Measurements from ENCODE around the gene TFEB.

The TFEB gene

DNA sequence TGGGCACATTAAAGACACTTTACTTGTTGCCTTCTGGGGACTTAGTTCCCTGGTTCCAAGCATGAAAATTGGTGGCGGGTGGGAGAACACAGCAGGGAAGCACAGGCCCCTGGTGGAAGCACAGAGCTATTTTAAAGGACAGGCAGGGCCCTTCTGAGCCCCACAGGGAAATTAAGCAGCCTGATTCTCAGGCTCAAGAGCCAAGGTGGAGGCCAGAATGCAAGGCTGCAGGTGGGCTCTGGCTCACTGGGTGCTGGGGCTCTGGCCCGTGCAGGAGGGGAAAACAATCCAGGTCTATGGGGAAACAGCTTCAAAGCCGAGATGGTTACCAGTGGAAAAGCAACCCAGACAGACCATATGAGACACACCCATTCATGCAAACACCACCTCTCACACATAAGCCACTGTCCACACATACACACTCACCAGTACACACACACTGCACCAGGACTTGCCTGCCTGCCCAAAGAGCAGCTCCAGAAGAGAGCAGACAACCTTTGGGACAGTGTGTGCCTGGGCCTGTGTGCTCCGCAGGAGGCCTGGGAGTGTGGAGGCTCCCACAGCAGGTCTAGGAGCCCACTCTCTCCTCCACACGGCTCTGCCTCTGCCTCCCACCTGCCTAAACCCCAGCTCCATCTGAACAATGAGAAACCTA lies 30.6 kb downstream of the TFEB start:
- DNase-seq = no peak

DNA sequence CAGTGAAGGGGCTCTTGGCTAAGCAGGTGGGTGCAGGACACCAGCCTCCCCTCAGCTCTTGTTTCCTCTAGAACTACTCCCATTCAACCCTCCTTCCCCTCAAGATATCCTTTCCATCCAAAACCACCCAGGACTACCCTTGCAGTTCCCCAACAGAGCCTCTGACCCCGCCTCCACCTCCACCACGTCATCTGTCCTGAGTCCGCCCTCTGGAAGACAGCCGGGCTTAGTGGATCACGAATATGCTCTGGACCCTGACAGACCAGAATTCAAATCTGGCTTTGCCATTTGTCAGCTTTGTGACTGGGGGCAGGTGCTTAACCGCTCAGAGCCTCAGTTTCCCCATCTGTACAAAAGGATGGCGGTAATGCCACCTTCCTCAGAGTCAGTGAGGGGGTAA lies 31.4 kb downstream of the TFEB start:
- DNase-seq = no peak

DNA sequence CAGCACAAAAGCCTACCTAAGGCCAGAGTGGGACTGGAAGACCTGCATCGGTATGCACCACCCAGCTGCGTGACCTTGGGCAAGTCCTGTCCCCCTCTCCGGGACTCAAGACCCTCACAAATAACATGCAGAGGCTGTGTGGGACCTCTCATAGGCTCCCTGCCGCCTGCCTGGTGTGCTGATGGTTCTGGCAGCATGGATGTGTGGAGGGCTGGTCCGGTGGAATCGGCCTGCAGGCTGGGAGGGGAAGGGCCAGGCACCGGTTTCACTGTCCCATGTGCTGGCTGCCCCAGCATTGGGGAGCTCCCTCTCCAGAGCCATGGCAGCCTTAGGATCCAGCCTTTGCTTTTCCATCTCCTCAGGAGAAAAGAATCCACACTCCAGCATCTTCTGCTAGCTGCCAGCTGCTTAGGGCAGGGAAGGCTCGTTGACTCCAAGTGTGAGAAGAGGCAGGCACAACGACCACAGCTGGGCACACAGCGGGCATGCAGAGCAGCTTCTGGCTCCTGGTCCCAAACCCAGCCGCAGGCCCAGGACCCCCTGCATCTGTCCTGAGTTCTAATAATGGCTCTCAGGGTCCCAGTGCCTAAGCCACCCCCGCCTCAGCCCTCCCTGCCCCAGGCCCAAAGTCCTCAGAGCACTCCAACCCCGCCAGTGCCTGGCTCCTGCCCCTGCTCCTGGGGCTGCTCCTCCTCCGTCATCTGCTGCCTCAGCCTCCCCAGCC lies 32.5 kb downstream of the TFEB start:
- no peak for DNase-seq

DNA sequence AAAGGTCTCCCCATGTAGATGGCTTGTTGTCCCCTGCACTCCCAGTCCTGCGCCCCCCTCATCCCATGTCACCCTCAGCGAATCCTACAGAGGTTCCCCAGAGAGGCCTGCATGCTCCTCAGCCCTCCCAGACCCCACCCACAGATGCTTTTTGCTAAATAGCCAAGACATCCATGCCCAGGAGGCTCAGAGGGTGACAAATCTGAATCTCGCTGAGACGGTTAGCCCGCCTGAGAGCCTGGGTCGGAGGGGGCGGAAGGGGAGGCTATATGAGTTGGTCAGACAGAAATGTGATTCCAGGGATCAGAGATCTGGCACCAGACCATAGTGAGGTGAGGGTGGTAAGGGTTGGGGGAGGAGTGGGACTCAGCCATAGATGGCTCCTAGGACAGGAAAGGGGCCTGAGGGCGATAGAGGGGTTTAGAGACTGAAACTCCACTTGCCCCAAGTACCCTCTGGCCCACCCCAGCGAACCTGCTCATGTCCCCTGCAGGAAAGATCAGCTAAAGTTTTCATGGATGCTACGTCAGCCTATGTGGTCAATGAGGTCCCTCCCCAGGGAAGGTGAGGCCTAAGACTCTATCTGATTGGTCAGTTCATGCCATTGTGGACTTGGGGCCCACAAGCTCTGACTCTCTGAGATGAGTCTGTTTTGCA lies 33.2 kb downstream of the TFEB start:
- DNase-seq = no peak

DNA sequence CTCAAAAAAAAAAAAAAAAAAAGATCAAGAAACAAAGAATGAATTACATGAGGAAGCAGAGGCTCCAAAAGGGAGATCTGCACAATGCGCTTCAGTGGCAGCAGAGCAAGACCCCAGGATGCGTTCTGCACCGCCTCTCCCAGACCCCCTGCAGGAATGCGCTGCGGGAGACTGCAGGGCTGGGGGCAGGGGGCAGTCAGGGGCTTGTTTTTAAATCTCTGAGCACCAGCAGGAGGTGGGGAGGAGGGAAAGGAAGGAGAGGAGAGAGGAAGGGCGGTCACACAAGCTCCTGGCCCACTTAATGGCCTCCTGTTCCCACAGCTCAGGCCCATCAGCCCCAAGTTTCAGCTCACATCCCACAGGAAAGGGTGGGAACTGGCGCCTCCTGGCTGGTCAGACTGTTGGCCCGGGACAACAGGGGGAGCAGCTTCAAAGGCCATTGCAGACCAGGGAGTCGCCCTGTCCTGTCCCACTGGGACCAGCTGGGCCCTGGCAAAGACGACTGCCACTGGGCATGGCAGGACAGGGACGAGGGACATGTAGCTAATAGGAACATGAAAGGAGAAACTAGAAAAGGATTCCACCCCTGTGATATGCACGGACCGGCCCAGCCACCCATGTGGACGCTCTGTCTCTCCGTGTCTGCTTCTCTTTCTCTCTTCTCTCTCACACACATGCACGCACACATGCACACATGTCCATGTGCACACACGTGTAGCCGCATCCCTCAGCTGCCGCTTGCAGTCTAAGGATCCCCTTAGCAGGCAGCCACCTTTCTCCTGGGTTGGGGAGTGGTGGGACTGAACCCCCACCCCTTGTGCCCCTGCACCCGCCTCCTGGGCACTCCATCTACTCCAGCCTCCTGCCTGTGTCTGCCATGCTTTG lies 34.7 kb downstream of the TFEB start:
- DNase-seq = no peak

DNA sequence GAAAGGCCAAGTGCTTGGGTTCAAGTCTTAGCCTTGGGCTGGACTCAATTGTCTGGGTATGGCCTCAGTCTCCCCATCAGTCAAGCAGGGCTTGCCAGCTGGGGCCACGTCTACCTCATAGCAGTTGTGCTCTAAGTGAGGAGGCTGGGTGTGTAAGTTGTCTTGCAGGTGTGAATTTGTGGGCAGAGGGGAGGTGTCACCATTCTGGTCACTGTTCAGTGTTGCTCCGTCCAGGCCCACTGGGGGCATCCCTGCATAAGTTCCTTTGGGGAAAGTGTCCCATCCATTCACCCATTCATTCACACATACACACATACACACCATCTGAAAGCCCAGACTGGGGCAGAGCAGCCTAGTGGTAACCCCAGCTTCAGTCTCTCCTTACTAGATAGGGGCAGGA lies 36.3 kb downstream of the TFEB start:
- no peak for DNase-seq

DNA sequence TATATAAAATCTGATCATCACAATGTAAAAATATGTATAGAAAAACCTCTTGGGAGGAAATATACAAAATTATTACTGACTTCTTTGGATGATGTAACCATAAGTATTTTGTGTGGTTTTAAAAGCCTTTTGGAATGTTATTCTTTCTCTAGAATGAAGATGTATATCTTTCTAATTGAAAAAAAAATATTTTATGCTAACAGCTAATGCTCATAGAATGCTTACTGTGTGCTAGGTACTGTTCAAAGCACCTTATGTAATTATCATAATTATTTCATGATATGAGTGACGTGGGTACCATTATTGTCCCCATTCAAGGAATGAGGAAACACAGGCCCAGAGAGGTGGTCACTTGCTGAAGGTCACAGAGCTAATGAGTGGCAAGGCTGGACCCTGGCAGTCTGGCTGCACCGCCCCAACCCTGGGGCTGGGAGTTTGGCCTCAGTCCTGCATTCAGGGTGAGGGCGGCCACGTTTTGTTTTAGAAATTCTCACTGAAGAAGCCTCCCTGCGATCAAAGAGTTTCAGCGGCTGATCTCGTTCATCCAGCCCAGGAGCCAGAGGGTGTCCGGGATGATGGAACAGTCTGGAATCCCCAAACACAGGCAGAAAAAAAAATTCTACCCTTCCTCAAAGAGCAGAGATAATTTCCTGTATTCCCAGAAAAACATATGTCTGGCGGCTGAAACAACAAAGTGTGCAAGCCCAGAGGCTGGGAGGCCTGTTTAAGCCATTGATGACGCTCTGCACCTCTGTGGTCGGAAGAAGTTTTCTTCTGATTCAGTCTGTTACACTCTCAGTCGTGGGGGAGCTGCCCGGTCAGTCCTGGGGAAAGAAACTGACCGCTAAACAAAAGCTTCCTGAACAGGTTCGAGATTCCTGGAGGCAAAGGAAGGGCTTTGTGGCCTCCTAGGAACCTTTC lies 37.3 kb downstream of the TFEB start:
- DNase-seq = no peak

DNA sequence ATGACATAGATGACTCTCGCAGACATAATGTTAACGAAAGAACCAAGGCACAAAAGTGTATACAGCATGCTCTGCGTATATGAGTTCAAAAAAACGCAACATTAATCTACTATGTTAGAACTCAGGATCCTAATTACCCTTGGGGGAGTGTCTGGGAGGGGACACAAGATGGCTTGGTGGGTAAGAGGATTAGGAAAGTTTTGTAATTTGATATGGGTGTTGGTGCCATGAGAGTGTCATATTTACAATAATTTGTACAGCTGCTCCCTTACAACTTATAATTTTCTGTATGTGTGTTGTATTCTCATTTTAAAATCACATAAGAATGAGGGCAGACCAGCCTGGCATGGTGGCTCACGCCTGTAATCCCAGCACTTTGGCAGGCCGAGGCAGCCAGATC lies 38.6 kb downstream of the TFEB start:
- no peak for DNase-seq

DNA sequence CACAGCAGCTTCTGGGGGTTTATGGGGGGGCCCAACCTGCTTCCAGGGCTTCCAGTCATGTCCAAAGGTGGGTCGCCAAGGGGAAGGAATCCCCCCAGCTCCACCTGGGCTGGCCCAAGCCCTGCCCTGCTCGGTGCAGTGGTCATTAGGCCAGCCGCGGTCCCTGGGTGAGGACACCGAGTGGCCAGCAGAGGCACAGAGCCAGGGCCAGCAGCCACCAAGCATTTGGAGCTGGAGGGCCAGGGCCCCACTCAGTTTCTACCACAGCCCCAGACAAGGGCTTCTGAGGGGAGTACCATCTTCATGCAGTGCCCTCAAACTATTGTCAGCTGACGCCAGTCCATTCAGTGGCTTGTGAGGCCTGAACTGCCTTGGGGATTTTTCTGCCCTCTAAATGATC lies 39.6 kb downstream of the TFEB start:
- DNase-seq = no peak

DNA sequence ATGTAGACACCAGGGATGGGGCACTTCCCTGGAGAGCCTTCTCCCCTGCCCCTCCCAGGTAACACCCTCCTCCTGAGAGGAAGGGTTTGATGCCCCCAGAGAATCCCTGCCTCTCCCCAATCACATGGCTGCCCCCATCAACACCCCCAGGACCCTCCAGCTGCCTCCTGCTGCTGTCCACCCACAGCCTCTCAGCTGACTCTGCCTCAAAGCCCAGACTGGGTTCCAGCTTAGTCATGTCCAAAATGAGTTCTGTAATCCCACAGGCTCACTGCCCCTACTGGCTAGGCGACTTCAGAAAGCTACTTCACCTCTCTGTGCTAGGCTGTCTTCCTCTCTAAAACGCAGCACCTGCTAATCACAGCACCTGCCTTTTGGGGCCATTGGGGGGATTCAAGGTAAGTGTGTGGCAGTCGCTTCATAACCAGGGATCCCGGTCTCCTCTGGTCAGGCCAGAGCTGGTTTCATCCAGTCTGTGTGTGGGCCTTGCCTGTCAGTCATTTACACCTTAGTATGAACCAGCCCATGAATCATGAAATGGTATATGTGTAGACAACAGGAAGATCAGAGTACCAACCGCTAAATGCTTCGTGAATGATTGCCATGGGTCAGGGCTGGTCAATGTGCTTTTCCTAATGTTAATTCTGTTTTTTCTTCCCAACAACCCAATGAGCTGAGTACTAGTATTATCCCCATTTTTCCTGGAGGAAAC lies 40.4 kb downstream of the TFEB start:
- no peak for DNase-seq

DNA sequence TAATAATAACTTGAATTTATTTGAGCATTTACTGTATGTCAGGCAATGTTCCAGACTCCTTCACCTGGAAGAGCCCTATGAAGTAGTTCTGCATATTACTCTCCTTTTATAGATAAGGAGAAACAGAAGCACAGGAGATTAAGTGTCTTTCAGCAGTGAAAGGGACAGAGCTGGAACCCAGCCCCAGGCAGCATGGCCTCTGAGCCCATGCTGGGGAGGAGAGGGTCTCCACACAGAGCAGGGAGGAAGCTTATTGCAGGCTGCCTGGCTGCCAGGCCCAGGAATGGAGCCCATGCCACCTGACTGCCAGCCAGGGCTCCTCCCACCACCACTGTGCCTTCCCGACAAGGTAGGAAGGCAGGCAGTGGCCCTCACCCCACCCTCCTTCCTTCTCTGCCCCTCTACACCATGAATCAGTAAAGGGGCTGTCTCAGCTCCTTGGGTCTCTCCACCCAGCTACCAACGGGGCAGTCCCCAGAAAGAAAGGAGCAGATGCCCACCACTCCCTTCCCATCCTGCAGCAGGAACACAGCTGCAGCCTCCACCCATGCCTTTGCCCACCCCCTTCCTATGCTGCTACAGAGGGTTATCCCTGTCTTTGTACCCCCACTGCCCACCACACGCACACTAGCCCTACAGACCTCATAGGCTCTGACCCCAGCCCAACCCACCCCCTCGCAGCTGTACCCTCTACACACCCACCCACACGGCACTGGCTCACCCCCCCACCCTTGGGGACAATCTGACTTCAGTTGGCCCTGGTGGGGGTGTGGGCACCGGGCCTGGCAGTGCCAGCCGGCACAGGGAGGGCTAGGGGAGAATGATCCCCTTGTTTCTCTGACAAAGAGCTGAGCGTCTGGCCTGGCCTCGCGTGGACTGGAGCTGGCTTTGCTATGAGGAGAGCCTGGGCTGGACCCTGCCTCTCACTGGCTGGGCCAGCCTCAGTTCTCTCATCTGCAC lies 41.8 kb downstream of the TFEB start:
- no peak for DNase-seq

DNA sequence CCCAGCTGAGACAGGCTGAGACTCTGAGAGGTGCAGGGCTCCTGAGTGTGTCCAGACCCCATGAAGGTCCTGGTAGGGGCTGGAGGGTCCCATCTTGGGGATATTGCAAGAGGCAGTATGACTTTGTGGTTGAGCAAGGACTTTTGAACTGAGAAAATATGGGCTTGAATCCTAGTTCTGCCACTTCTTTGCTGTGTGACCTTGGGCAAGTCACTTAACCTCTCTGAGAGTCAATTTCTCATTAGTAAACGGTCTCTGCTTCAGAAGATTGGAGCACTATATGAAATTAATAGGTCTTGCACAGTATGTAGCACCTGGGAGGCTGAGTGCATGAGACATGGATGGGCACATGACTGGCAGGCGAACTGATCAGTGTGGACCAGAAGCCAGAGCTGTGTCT lies 42.7 kb downstream of the TFEB start:
- DNase-seq = no peak

DNA sequence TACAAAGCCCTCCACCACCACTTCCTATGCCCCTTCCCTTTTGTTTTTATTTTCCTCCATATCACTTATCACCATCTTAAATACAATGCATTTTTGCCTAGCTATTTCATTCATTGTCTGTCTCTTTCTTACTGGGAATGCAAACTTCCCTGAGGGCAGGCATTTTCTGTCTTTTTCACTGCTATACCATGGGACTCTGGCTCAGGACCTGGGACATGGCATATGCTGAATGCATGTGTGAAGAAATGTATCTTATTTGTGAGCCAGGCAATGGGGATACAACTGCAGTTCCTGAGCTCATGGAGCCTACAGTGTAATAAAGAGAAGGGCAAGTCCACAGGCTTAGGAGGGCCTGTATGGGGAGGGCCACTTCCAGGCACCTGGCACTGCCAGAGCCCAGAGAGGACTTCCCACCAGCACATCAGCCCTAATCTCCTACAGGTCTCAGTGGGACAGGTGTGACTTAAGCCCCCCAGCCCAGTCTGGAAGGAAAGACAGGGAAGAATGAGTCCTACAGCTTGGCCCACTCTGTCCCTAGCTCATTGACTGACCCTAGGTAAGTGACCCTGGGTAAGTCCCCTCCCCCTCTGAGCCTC lies 43.2 kb downstream of the TFEB start:
- DNase-seq = no peak

DNA sequence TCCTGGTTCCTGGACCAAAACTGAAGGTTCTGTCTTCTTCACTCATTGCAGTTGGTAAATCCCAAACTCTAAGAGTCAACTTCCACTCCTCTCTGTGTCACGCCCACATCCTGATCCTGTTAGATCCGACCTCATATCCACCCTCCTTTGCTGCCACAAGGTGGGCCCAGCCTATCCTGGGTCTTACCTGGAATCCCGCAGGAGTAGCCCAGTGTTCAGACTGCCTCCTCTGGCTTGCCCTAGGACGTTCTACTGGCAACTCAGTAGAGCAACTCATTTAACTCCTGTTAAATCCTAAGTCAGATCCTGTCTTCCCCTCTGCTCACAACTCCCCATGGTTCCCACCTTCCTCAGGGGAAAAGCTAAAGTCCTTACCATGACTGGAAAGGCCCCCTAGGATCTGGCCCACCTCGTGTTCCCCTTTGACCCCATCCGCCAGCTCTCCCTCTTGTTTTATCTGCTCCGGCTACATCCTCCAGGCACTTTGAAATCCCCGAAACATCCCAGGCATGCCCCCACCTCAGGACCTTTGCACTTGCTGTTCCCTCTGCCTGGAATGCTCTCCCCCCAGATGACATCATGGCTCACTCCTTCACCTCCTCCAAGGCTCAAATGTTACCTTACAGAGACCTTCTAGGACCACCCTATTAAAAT lies 43.9 kb downstream of the TFEB start:
- DNase-seq = no peak

DNA sequence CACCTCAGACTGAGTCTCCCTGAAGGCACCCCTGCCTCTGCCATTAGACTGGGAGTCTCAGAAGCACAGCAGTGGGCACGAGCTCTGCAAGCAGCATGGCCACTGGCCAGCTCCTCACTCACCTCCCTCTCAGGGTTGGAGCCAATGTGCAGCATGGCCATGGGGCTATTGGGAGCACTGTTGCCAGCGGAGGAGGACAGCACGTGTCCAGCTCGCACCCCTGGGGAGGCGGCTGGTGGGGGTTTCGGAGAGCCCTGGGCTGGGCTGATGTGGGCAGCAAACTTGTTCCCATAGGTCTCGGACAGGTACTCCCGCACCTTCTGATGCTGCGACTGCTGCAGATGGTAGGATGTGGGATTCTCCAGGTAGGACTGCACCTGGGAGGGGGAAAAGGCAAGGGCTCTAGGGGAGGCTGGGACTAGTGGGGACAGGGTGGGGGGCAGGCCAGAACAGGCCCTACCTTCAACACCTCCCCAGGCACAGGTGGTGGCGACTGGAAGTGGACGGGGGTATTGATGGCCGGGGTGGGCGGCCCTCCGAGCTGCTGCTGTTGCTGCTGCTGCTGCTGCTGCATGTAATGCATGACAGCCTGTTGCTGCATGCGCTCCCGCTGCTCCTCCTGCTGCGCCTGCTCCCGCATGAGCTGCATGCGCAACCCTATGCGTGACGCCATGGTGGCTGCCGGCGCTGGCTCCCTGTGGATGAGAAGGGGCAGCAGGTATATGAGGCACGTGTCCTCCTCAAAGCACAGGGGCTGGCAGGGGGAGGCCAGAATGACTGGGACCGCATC lies 44.7 kb downstream of the TFEB start:
- no peak for DNase-seq

DNA sequence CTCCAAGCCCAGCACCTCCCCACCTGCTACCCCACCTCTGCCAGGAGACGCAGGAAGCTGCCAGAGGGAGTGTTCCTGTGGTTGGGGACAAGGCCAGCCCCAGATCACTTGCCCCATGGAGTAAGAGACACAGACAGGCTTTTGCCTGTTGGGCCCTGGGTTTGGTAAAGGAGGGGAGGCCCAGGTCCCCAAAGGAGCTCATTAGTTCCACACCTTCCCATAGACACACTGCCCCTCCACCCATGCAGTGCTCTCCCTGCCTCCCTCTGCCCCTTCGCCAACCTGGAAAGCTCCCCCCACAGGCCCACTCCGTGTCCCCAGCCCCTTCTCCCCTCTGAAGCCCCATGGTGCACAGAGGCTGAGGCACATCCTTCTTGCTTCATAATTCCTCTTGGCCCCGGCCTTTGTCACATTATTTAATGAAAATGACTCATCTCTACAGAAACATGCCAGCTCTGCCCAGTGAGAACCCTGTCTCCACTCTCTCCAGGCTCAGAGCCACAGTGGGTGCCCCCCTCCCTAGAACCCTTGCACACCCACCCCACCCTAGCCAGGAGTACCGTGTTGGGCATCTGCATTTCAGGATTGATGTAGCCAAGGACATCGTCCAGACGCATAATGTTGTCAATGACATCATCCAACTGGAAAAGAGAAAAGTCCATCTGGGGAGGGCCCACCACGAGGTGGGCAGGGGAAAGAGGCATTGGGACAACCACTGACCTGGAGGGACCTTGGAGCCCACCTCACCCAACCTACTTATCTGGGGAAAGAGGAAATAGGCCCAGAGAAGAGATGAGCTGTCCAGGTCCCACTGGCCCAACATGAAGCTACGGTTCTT lies 46.0 kb downstream of the TFEB start:
- DNase-seq = no peak

DNA sequence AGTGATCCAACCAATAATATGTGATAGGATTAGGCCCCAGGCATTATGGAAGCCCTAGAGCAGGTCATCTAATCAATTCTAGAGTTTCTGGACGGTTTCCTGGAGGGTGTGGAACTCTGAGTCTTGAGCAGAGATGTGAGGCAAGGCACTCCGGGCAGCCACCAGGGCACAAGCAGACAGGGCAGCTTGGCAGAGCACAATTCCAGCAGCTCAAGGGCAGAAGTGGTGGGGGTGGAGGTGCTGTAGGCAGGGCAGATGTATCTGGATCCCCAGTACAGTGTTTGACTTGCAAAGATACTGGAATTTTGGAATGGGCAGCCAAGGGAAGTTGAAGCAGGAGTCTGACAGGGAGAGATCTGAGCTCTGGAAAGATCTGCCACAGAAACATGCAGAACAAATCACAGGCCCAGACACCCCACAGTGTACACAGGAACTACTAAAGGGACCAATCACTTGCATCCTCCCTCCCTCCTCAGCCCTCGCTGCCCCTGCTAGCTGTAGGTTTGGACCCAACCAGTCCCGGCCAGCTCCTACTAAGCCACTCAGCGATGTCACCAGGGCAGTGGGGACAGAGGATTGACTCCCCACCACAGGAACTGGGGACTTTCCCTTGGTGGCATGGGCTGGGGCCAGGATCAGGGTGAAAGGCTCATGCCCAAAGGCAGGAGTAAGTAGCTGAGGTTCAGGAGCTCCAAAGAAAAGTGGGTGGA lies 47.0 kb downstream of the TFEB start:
- no peak for DNase-seq

Measured in AML-193 (cell line).